COLO668 (cell line): Measurements from ENCODE around the gene KRT13.
A peak's percentile ranks its signal among the peaks of the same experiment; 100 is the strongest.
"Not testable (repeated sequence)": the region's sequence is repeated elsewhere in the genome, so short reads cannot be mapped to it uniquely, and the experiment has no call there.

ENCODE experiments used
- DNase-seq: peaks from one replicate; lab custom pipeline; 2025; ENCODE audit not compliant: unreplicated experiment; lab: John Stamatoyannopoulos, UW

The KRT13 gene

DNA sequence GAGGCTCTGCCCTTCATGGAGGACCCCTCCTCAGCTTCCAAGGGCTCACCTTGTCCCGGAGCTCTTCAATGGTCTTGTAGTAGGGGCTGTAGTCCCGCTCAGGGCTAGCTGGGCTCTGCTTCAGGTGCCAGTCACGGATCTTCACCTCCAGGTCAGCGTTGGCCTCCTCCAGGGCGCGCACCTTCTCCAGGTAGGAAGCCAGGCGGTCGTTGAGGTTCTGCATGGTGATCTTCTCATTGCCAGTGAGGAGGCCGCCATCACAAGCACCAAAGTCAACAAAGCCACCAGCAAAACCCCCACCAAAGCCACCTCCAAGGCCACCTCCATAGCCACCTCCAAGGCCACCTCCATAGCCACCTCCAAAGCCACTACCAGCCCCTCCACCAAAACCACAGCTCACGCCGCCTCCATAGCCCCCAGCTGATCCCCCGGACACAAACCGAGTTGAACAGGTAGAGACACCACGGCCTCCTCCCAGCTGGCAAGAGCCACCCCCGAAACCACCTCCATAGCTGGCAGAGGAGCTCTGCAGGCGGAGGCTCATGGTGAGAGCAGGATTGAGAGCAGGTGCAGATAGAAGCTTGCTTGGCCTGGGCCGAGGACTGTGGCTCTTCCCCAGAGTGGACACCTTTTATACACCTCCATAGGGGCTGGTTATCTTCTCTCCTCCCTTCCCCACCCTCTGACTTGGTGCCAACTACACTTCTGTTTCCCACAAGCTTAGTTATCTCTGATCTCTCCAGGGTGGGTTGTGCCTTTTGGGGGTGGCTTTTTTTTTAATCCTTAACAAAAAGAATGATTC lies at the start of gene KRT13:
KRT13 (minus strand) TSS at position 606 of the 802 bp plus-strand sequence; CDS start at position 544, 62 bp downstream.
- no peak for DNase-seq

DNA sequence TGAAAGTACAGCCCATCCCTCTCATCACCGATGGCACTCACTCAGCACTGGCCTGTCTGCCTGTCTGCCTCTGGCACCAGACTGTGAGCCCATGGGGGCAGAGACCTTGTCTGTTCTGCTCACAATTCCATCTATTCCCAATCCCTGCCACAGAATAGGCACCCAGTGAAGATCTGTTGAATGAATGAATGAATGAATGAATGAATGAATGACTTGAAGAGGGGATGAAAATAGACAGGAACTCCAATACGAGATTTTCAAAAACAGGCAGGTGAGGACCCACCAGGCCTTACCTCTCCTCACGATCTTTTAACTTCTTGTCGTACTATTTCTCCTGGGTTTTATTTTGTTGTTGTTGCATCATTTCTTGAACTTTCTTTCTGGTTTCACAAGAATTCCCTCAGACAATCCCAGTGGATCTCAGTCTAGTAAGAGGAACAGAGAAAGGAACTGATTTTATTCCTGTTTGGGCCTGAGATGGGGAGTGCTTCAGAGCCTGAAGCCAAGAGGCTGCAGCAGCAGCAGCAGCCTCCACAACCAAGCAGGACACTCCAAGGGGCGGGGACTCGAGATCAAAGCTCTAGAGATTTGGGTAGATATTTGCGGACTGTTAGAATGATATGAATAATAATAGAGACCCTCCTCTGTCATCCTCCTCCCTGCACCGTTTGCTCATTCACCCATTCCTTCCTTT lies 48.7 kb upstream of the KRT13 start:
- no peak for DNase-seq

DNA sequence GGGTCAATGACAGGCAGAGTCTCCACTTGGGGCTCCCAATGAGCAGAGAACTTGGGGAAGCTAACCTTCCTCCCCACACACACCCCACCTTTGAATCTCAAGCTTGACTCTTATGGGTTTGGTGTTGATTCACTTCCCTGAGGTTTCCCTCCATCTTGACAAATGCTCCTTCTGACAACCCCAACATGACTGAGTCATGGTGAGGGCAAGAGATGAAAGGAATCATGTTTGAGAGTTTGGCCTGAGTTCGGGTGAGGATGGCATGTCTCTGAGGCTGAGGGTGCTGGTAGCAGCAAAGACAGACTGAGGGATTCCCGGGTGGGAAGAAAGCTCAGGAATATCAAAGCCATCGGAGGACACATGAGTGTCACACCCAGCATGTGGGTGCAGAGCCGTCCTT lies 47.8 kb upstream of the KRT13 start:
- no peak for DNase-seq

DNA sequence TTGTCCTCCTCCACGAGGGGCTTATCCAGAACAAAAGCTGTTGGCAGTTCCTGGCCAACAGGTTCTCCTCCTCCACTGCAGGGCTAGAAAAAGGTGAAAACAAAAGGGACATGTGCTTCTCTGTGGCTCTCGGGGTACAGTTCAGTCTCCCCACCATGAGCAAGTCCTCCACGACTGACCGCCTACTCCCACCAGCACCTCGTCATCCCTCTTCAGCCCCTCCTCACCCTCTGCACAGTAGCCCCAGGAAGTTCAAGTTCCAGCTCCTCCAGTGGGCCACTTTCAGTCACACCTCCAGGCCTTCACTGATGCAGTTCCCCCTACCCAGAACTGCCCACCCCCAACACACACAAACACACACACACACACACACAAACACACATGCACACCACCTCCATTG lies 47.0 kb upstream of the KRT13 start:
- no peak for DNase-seq

- no peak for DNase-seq
Measured at GRCh38 chr17:41551365-41551764, 46.0 kb upstream of the KRT13 start.

DNA sequence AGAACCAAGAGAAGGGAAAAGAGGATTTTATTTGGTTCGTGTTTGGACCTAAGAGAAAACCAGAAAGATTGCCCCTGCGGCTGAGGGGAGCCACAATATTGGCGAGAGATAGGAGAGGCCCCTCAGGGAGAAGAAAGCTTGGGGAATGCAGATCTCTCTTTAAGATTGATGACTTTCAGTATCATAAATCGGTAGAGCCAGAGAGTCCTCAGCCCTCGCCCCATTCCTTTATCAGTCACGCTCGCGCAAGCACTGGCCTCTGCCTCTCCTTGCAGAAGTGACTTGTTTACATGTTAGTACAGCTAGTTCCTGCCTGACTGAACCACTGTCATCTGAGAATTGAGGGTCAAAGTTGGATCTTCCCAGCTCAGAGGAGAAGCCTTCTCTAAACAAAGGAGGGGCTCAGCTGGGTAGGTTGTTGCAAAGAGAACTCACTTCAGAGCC lies 44.2 kb upstream of the KRT13 start:
- DNase-seq, result no peak

DNA sequence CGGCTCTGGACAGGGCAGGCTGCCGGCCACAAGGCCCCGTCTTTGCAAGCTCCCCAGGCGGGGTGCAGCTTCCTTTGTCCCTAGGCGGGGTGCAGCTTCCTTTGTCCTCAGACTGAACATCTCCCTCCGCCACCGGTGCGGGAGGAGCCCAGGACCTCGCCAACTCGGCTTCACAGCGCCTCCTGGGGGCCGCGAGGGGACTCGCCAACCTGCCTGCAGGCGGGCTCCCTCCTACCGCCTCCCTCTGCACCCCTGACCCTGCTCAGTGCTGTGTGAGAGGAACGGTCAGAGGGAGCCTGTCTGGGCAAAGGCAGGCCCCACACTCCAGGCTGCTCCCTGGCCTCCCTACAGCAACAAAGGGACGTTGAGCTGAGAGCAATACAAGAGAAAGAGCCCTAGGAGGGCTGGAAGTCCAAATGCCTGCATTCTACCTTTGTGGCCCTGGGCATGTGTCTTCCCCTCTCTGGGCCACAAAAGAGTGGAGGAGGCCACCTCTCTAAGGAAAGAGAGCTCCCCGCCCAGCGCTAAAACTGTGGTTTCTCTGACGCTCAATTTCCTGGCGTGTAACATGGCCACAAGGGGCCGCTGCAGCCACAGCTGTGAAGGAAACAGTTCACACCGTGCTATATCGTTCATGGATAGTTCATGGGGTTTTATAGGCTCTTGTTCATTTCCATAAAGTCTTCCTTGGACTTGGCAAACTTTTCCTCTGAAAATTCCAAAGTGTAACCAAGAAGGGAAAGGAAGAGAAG lies 43.6 kb upstream of the KRT13 start:
- DNase-seq, result peak; percentile 77

- DNase-seq, result peak; percentile 7
Measured at GRCh38 chr17:41547921-41548843, 42.8 kb upstream of the KRT13 start.

- no peak for DNase-seq
Measured at GRCh38 chr17:41547378-41547841, 42.0 kb upstream of the KRT13 start.

GRCh38 chr17:41546819-41547218 lies 41.4 kb upstream of the KRT13 start:
- DNase-seq, result no peak

DNA sequence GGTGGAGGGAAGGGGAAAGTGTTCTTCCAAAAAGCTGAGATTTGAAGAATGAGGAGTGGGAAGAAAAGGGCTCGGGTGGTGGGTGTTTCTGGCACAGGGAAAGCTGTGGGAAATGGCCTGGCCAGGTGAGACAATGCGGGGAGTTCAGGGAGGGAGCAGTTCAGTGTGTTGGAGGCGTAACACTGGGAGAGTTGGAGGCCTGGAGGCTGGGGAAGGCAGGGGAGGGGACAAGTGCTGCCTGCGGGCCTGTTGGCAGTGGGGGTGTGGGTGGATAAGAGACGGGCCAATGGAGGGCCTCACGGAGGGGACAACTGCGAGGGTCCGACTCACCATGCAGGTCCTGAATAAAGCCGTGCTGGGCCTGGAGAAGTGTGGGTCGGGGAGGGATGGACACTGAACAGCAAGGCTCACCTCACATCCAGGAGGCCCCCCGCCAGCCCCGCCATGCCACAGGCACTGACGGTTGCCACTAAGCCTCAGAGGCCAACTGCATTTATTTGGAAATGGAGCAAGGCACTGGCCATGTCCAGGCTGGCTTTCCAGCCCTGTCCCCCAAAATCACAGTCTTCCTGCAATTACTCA lies 40.5 kb upstream of the KRT13 start:
- no peak for DNase-seq

GRCh38 chr17:41544935-41545334 lies 39.5 kb upstream of the KRT13 start:
- no peak for DNase-seq

DNA sequence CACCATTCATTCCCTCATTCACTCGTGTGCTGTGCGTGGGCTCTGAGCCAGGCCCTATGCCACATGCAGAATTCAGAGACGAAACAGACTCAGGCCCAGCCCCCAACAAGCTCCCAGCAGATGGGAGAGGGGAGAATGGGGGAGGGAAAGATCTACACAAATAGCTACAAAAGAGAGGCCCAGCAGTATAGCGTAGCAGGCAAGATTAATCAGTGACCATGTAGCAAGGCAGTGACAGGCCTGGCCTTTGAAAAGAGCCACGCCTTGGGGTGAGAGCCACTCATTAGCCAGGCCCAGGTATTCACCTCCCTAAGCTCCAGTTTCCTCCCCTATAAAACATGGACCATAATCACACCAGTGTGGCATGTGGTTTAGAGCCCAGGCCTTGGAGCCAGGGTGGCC lies 39.1 kb upstream of the KRT13 start:
- peak; percentile 56 for DNase-seq

- DNase-seq, result not testable (repeated sequence)
Measured at GRCh38 chr17:41542786-41543185, 37.4 kb upstream of the KRT13 start.

GRCh38 chr17:41542357-41542756 lies 36.9 kb upstream of the KRT13 start:
- no peak for DNase-seq

DNA sequence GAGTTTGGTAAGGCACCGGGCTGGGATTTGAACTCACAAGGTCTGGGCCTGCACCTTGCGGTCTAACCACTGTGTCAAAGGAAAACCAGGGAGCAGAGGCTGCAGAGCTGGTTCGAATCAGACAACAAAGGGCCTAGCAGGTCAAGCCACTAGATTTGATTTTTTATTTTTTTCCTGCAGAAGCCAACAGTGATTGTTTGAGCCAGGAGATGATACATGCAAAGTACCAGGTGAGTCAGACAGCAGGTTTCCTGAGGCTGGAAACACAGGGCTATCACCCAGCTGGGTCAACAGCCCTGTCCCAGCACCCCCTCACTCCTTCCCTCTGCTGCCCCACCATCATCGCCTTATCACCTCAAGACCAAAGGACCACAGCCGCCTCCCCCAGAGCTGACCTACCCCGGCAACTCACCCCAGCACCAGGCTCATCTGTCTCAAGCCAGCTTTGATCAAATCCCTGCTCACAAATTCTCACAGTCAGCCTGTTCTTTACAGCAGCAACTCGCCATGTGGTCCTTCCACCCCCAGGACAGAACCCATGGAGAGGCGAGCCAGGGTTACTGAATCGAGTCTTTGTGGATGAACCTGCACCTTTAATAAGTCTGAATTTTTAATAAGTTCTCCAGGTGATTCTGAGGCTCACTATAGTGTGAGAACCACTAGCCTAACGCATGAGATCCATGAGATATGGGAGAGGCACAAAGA lies 35.7 kb upstream of the KRT13 start:
- peak; percentile 30 for DNase-seq

- DNase-seq, result peak; percentile 47
Measured at GRCh38 chr17:41539979-41540701, 34.7 kb upstream of the KRT13 start.

DNA sequence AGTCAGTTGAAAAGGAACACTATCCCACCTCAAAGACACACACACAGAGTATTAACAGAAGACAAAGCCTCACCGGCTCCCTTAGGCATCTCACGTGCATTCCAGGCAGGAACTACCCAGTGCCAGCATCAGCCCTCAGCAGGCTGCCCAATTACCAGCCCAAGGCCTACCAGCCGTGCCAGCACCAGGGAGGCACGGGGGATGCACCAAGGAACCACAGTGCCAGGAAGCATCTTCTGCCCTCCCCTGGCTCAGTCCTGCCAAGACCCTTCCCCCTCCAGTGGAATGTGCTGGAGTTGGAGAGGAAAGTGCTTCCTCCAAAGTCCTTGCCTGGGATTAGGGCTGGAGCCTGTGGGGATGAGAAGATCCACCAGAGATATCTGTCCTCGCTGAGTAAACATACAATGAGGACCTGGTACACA lies 33.7 kb upstream of the KRT13 start:
- DNase-seq, result peak; percentile 30

- DNase-seq, result peak; percentile 58
Measured at GRCh38 chr17:41538565-41538991, 33.2 kb upstream of the KRT13 start.
